ENCODE results near the gene GLIS2. TPM values are rescaled to one million over a fixed set of nuclear protein-coding genes. Genes with fewer than 3 reads are reported as not detected.

Gene GLIS2
- total and polyA plus RNA-seq, 10 of the 15 experiments (the other 5 are each of a cell fraction or from before 2014, with no cell fraction given), result 0.03 to 0.64 (median 0.18) TPM; not detected in 4

GRCh38 chr16:4366016-4366415 is 50.1 kb downstream of the GLIS2 start (continued):
- TF ChIP-seq IRF5 (IDR thresholded peaks at IDR 0.05; ENCODE audit: borderline replicate concordance), result no peak
- no peak for TF ChIP-seq TARDBP (IDR thresholded peaks at IDR 0.05; ENCODE audit: borderline replicate concordance)

- BruUV-seq (replicated peaks), result no TSS peak
- no peaks in the 10 kb centered on the region for H3K27me3 ChIP-seq (replicated peaks in 1 of 2; ENCODE audit: control insufficient read depth in 2 of 2, insufficient read depth in 2 of 2, low read length in 1 of 2)
- H3K79me2 ChIP-seq (ENCODE audit: control insufficient read depth, insufficient read depth, low read length), result no peaks in the 10 kb centered on the region
- intact Hi-C loops (cut with micrococcal nuclease; ENCODE audit: unreplicated experiment) (no loop called here), in situ Hi-C loops (cut with MboI) (no loop called here)
- POLR2A ChIA-PET, result no interaction called here
- WGBS (ENCODE audit: insufficient coverage, insufficient replicate concordance, low lambda C conversion rate, missing lambda C conversion rate), result 100% methylated on average over 5 of the region's 5 CpGs
- ATAC-seq (no peak), DNase-seq (ENCODE audit: low read depth, low spot score) (no peak), FAIRE-seq (no peak)
- no peak overlapping the region for H3K9ac ChIP-seq (ENCODE audit: control insufficient read depth, insufficient read depth, low read length)
- H3K4me2 ChIP-seq (ENCODE audit: control insufficient read depth, insufficient read depth), result no peak overlapping the region
- H3K9me3 ChIP-seq (replicated peaks; ENCODE audit: control insufficient read depth, insufficient read depth, low read length), result no peaks in the 10 kb centered on the region
- CTCF ChIA-PET, result no interaction called here
- no peak overlapping the region for H3K4me3 ChIP-seq
- no peak overlapping the region for H3K27ac ChIP-seq (ENCODE audit: control insufficient read depth, insufficient read depth)
- peaks cover under 1% of the 10 kb centered on the region for H4K20me1 ChIP-seq (ENCODE audit: control insufficient read depth, insufficient read depth)
- peaks cover 7% of the 10 kb centered on the region for H3K4me1 ChIP-seq (ENCODE audit: control insufficient read depth, insufficient read depth, low read length)
- no peak overlapping the region for H2AFZ ChIP-seq (ENCODE audit: control insufficient read depth, low read depth, low read length)
- SMC1A ChIA-PET (ENCODE audit: uncharacterized antibody, unreplicated experiment), result no interaction called here
- RAD21 ChIA-PET (ENCODE audit: unreplicated experiment), result no interaction called here
- TF ChIP-seq ZBED1 (IDR thresholded peaks at IDR 0.05; ENCODE audit: borderline replicate concordance), result no peak
- TF ChIP-seq BCL3 (IDR thresholded peaks at IDR 0.05; ENCODE audit: borderline replicate concordance, insufficient read depth, low read depth, low read length, poor library complexity, severe bottlenecking), result no peak
- TF ChIP-seq TBL1XR1 (IDR thresholded peaks at IDR 0.05; ENCODE audit: low read depth, low read length), result no peak
- TF ChIP-seq TCF3 (IDR thresholded peaks at IDR 0.05; ENCODE audit: borderline replicate concordance, insufficient read depth, low read depth, low read length), result no peak
- TF ChIP-seq IKZF1 (conservative IDR thresholded peaks at IDR 0.05), result no peak
- no peak for TF ChIP-seq CEBPB (IDR thresholded peaks at IDR 0.05; ENCODE audit: borderline replicate concordance in 1 of 2, low read depth in 2 of 2, low read length in 2 of 2)
- TF ChIP-seq SPI1 (IDR thresholded peaks at IDR 0.05; ENCODE audit: borderline replicate concordance, insufficient read depth, low read depth, low read length), result no peak
- no peak for TF ChIP-seq BACH1 (IDR thresholded peaks at IDR 0.05; ENCODE audit: borderline replicate concordance)
- TF ChIP-seq E2F4 (IDR thresholded peaks at IDR 0.05; ENCODE audit: low read depth, low read length), result no peak
- peaks cover 0 to 20% of the 10 kb centered on the region in 2 experiments; a peak in 2 of 4 replicates for H3K36me3 ChIP-seq (ENCODE audit: control insufficient read depth in 2 of 2, insufficient read depth in 2 of 2, low read length in 1 of 2)
Observed at GRCh38 chr16:4367393-4367856, 51.6 kb downstream of the GLIS2 start.
